GM23338 (cell line): ENCODE measurements around the gene PURA. TPM values are rescaled to one million over a fixed set of nuclear protein-coding genes. Genes with fewer than 3 reads are reported as not detected.

Experiments
- ATAC-seq: fragments of 200-7000 bp; cut with Tn5 transposase; 3 replicates; pipeline ENCODE4 v1.9.1; 2020
- DNase-seq: peaks from one replicate; pipeline ENCODE4 v3.0.0-alpha.2; 2015; ENCODE audit warnings: low spot score
- H2AFZ ChIP-seq: fragments of 200-600 bp; sonication (generic); 2 replicates; pipeline ENCODE4 v1.8.0; 2016; ENCODE audit warnings: antibody characterized with exemption, mild to moderate bottlenecking, moderate library complexity
- H3F3A ChIP-seq: fragments of 200-600 bp; sonication (generic); replicated peaks from 2 replicates; pipeline ENCODE4 v1.8.0; 2017; ENCODE audit warnings: antibody characterized with exemption, mixed run types, low read depth
- H3K27ac ChIP-seq: fragments of 200-600 bp; sonication (generic); 2 replicates; pipeline ENCODE4 v1.6.1; 2016; ENCODE audit warnings: low read depth
- H3K27me3 ChIP-seq: fragments of 200-600 bp; sonication (generic); 2 replicates; pipeline ENCODE4 v1.8.0; 2016; ENCODE audit warnings: mild to moderate bottlenecking, mixed run types, moderate library complexity; ENCODE audit not compliant: insufficient read depth
- H3K36me3 ChIP-seq: fragments of 200-600 bp; sonication (generic); 2 replicates; pipeline ENCODE4 v1.8.0; 2016; ENCODE audit warnings: mild to moderate bottlenecking; ENCODE audit not compliant: insufficient read depth
- H3K4me1 ChIP-seq: fragments of 200-600 bp; sonication (generic); 2 replicates; pipeline ENCODE4 v1.8.0; 2016; ENCODE audit warnings: mild to moderate bottlenecking, moderate library complexity; ENCODE audit not compliant: insufficient read depth
- H3K4me2 ChIP-seq: fragments of 200-600 bp; sonication (generic); 2 replicates; pipeline ENCODE4 v1.7.1; 2017; ENCODE audit warnings: mixed run types
- H3K4me3 ChIP-seq: fragments of 200-600 bp; sonication (generic); 2 replicates; pipeline ENCODE4 v1.6.1; 2016; ENCODE audit warnings: mixed run types
- H3K79me2 ChIP-seq: fragments of 200-600 bp; sonication (generic); replicated peaks from 2 replicates; pipeline ENCODE4 v1.8.0; 2017; ENCODE audit warnings: mild to moderate bottlenecking; ENCODE audit not compliant: insufficient read depth
- H3K9me2 ChIP-seq: fragments of 200-600 bp; sonication (generic); 2 replicates; pipeline ENCODE4 v1.8.0; 2017; ENCODE audit not compliant: insufficient read depth
- H4K20me1 ChIP-seq: fragments of 200-600 bp; sonication (generic); replicated peaks from 2 replicates; pipeline ENCODE4 v1.8.0; 2017; ENCODE audit warnings: mild to moderate bottlenecking; ENCODE audit not compliant: insufficient read depth
- H3K27ac Mint-ChIP-seq: 2 replicates; pipeline ENCODE4 v1.8.0; 2020; ENCODE audit warnings: inconsistent platforms, mild to moderate bottlenecking, moderate library complexity, mixed read lengths
- H3K27me3 Mint-ChIP-seq: 3 replicates; pipeline ENCODE4 v1.8.0; 2022; ENCODE audit warnings: low read depth, mild to moderate bottlenecking, moderate library complexity, mixed read lengths, inconsistent platforms; ENCODE audit not compliant: insufficient read depth, poor library complexity
- H3K36me3 Mint-ChIP-seq: 3 replicates; pipeline ENCODE4 v1.8.0; 2021; ENCODE audit warnings: low read depth, mild to moderate bottlenecking, inconsistent platforms, moderate library complexity, mixed read lengths
- H3K4me1 Mint-ChIP-seq: 3 replicates; pipeline ENCODE4 v1.8.0; 2020; ENCODE audit warnings: mild to moderate bottlenecking, inconsistent platforms, mixed read lengths
- H3K4me3 Mint-ChIP-seq: 3 replicates; pipeline ENCODE4 v1.8.0; 2021; ENCODE audit warnings: moderate library complexity, mild to moderate bottlenecking, inconsistent platforms, mixed read lengths
- H3K9me3 Mint-ChIP-seq: 3 replicates; pipeline ENCODE4 v1.8.0; 2020; ENCODE audit warnings: moderate library complexity, mild to moderate bottlenecking, inconsistent platforms, mixed read lengths
- CREB1 ChIP-seq: fragments of 250-450 bp; sonication (Bioruptor Pico); IDR thresholded peaks from 2 replicates; pipeline ENCODE4 v1.5.0; 2020; ENCODE audit warnings: low read depth, mild to moderate bottlenecking, moderate library complexity
- CTCF ChIP-seq, 2 experiments: fragments of 200-600 bp in 1 of 2; sonication (generic) in 1 of 2; conservative IDR thresholded peaks; 2 replicates each; pipeline versions ENCODE4 v1.5.1 to v1.6.1; 2016 to 2017; ENCODE audit warnings: antibody characterized with exemption in 2 of 2, low read depth in 2 of 2, mild to moderate bottlenecking in 2 of 2, moderate library complexity in 1 of 2
- ETS1 ChIP-seq: IDR thresholded peaks from 2 replicates; pipeline ENCODE4 v1.6.1; 2016; ENCODE audit warnings: antibody characterized with exemption
- EZH2 ChIP-seq: fragments of 200-600 bp; sonication (generic); IDR thresholded peaks from one replicate; pipeline ENCODE4 v1.8.0; 2017; ENCODE audit warnings: antibody characterized with exemption, mild to moderate bottlenecking, low read depth; ENCODE audit not compliant: unreplicated experiment
- EZH2phosphoT487 ChIP-seq: fragments of 200-600 bp; sonication (generic); IDR thresholded peaks from one replicate; pipeline ENCODE4 v1.8.1; 2018; ENCODE audit warnings: antibody characterized with exemption; ENCODE audit not compliant: unreplicated experiment
- JUNB ChIP-seq: IDR thresholded peaks from one replicate; pipeline ENCODE4 v1.6.1; 2016; ENCODE audit warnings: antibody characterized with exemption; ENCODE audit not compliant: unreplicated experiment
- NANOG ChIP-seq: IDR thresholded peaks from 2 replicates; pipeline ENCODE4 v1.6.1; 2016; ENCODE audit warnings: antibody characterized with exemption, borderline replicate concordance
- STAT1 ChIP-seq: IDR thresholded peaks from one replicate; pipeline ENCODE4 v1.6.1; 2016; ENCODE audit warnings: antibody characterized with exemption; ENCODE audit not compliant: unreplicated experiment
- polyA plus RNA-seq: library from polyadenylated mRNA; unstranded; fragments of >200 nt; fragmentation: Nextera tagmentation; extraction: Ambion mirVana; gene quantifications from 2 replicates; pipeline ENCODE4 v1.2.1, GENCODE V29; 2016
- total RNA-seq: library from RNA; depleted of rRNA; stranded (reverse); fragments of >200 nt; shearing (Covaris generic); gene quantifications from 2 replicates; pipeline ENCODE4 v1.2.3, GENCODE V29; 2014

PURA gene
- total and polyA plus RNA-seq, 2 experiments from 2014 or later = 1.5 to 2.3 TPM

DNA sequence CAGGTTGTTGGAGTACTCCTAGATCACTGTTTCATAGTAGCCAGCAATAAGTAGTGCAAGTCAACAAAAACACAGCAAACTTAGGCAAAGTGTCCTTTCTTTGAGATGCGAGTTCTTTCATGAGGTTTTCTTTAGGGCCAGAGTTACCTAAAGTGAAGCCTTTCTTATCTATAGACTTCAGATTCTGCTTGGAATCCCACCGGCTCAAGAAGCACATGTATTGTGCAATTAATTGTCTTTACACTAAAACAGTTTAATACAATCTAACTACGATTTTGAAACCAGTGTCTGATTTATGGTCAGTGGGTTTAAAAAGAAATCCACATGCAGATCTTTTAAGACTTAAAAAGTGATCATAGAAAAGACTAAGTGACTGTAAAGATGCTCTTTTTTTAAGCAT lies 3.6 kb downstream of the PURA start:
- Histone ChIP-seq H3K27ac (no peak overlapping the region), H4K20me1 (peaks cover 14% of the 10 kb centered on the region; the same call in 1 of the 2 replicates), H3F3A (0 out of 2 replicates have a peak, but pooled peaks cover 3% of the 10 kb centered on the region), H3K4me2 (no peak overlapping the region), H3K4me1 (peaks cover 7% of the 10 kb centered on the region), H3K79me2 (no peaks in the 10 kb centered on the region), H3K9me2 (no peaks in the 10 kb centered on the region), H2AFZ (no peak overlapping the region), H3K27me3 (peaks cover 50% of the 10 kb centered on the region), H3K36me3 (no peaks in the 10 kb centered on the region), H3K4me3 (no peak overlapping the region)
- ATAC-seq (no peak), DNase-seq (no peak)
- TF ChIP-seq CREB1 (CRISPR knock-in tag) = no peak
- Mint-ChIP-seq H3K27me3 (peaks cover 33% of the 10 kb centered on the region), H3K9me3 (no peaks in the 10 kb centered on the region), H3K4me1 (peaks cover 18% of the 10 kb centered on the region), H3K27ac (no peak overlapping the region), H3K4me3 (no peak overlapping the region), H3K36me3 (no peaks in the 10 kb centered on the region)

- Histone ChIP-seq H3K4me1 (0 out of 2 replicates have a peak, but pooled peaks cover 6% of the 10 kb centered on the region), H3K4me2 (0 out of 2 replicates have a peak overlapping the region, but pooled peaks have one; percentile 5), H3K9me2 (no peaks in the 10 kb centered on the region), H3K36me3 (no peaks in the 10 kb centered on the region), H3K27ac (no peak overlapping the region), H3K79me2 (no peaks in the 10 kb centered on the region), H3K4me3 (no peak overlapping the region), H2AFZ (no peak overlapping the region), H3F3A (0 out of 2 replicates have a peak, but pooled peaks cover 3% of the 10 kb centered on the region), H4K20me1 (peaks cover 14% of the 10 kb centered on the region; the same call in 1 of the 2 replicates), H3K27me3 (peaks cover 41% of the 10 kb centered on the region)
- ATAC-seq (no peak), DNase-seq (peak; percentile 47)
- Mint-ChIP-seq H3K9me3 (no peaks in the 10 kb centered on the region), H3K36me3 (no peaks in the 10 kb centered on the region), H3K27ac (no peak overlapping the region), H3K27me3 (peaks cover 24% of the 10 kb centered on the region), H3K4me3 (peak overlapping the region; percentile 21; the same call in 2 of the 3 replicates), H3K4me1 (peaks cover 17% of the 10 kb centered on the region)
- TF ChIP-seq EZH2phosphoT487 (no peak), EZH2 (no peak), STAT1 (no peak), ETS1 (no peak), CTCF (conservative IDR thresholded peaks at IDR 0.05; ENCODE audit: low read depth in 2 of 2) (peak in 1 of 2 experiments; percentile 26; a peak in 1 of 4 replicates), JUNB (no peak), NANOG (no peak)
Measured at GRCh38 chr5:140118302-140118936, 4.5 kb downstream of the PURA start.
